ENCODE results near the gene HDHD3.
"Not testable (repeated sequence)": the region's sequence is repeated elsewhere in the genome, so short reads cannot be mapped to it uniquely, and the experiment has no call there.

Gene HDHD3

GRCh38 chr9:113388833-113389232 lies 12.0 kb upstream of the HDHD3 start:
- no peak for DNase-seq

- DNase-seq, result no peak
These were observed 10.9 kb upstream of the HDHD3 start for GRCh38 chr9:113387560-113388230.

- no peak for DNase-seq
These were observed 10.0 kb upstream of the HDHD3 start for GRCh38 chr9:113386571-113387393.

- no peak for DNase-seq
These were observed 5.2 kb upstream of the HDHD3 start for GRCh38 chr9:113381909-113382411.

GRCh38 chr9:113381441-113381840 lies 4.7 kb upstream of the HDHD3 start:
- DNase-seq, result not testable (repeated sequence)

GRCh38 chr9:113380869-113381378 lies 4.1 kb upstream of the HDHD3 start:
- DNase-seq, result no peak

GRCh38 chr9:113379829-113380210 lies 3.0 kb upstream of the HDHD3 start:
- not testable (repeated sequence) for DNase-seq

GRCh38 chr9:113379094-113379828 lies 2.5 kb upstream of the HDHD3 start:
- DNase-seq, result not testable (repeated sequence)

- DNase-seq, result no peak
These were observed 1.4 kb downstream of the HDHD3 start for GRCh38 chr9:113375057-113376023.

- no peak for DNase-seq
These were observed 3.0 kb downstream of the HDHD3 start for GRCh38 chr9:113373676-113374392.

GRCh38 chr9:113373256-113373655 lies 3.5 kb downstream of the HDHD3 start:
- no peak for DNase-seq

- no peak for DNase-seq
These were observed 4.7 kb downstream of the HDHD3 start for GRCh38 chr9:113372059-113372458.

GRCh38 chr9:113370806-113371325 lies 5.9 kb downstream of the HDHD3 start:
- DNase-seq, result no peak

GRCh38 chr9:113369855-113370140 lies 7.0 kb downstream of the HDHD3 start:
- DNase-seq, result no peak

- no peak for DNase-seq
These were observed 7.6 kb downstream of the HDHD3 start for GRCh38 chr9:113368982-113369854.

GRCh38 chr9:113368348-113368981 lies 8.3 kb downstream of the HDHD3 start:
- no peak for DNase-seq

GRCh38 chr9:113365652-113366051 lies 11.1 kb downstream of the HDHD3 start:
- not testable (repeated sequence) for DNase-seq

GRCh38 chr9:113364951-113365350 lies 11.8 kb downstream of the HDHD3 start:
- no peak for DNase-seq

GRCh38 chr9:113363336-113363735 lies 13.4 kb downstream of the HDHD3 start:
- DNase-seq, result no peak
